Esophagus muscularis mucosa (tissue), 4 donors: Measurements from ENCODE around the gene SYNE1. TPM values are rescaled to one million over a fixed set of nuclear protein-coding genes. Genes with fewer than 3 reads are reported as not detected.

Experiments used
- DNase-seq: peaks from one replicate; pipeline ENCODE4 v3.0.0-alpha.2; 2017; ENCODE audit errors: extremely low spot score
- H3K27ac ChIP-seq, 4 donors: fragments of 200-600 bp; sonication (generic); replicated peaks in 1 of 4; 1 replicate in 3 of 4; 2 replicates in 1 of 4; pipeline ENCODE4 v1.5.1; 2016 to 2019; ENCODE audit warnings: mild to moderate bottlenecking in 1 of 4
- H3K27me3 ChIP-seq, 4 donors: fragments of 200-600 bp; sonication (generic); one replicate each; pipeline versions ENCODE4 v1.5.1 to v1.6.0; 2016 to 2019
- H3K36me3 ChIP-seq, 4 donors: fragments of 200-600 bp; sonication (generic); one replicate each; pipeline ENCODE4 v1.5.1; 2016 to 2019
- H3K4me1 ChIP-seq, 4 donors: fragments of 200-600 bp; sonication (generic); one replicate each; pipeline ENCODE4 v1.5.1; 2016 to 2019
- H3K4me3 ChIP-seq, 4 donors: fragments of 200-600 bp; sonication (generic); 1 replicate in 2 of 4; 2 replicates in 2 of 4; pipeline ENCODE4 v1.5.1; 2016 to 2019; ENCODE audit warnings: mild to moderate bottlenecking in 4 of 4, moderate library complexity in 1 of 4
- H3K9me3 ChIP-seq, 4 donors: fragments of 200-600 bp; sonication (generic); 1 replicate in 3 of 4; 2 replicates in 1 of 4; pipeline ENCODE4 v1.5.1; 2016 to 2019
- CTCF ChIP-seq, 3 experiments: fragments of 200-600 bp in 2 of 3; fragments of 450-650 bp in 1 of 3; sonication (generic) in 2 of 3; IDR thresholded peaks; one replicate each; pipeline ENCODE4 v1.5.1; 2017 to 2019; ENCODE audit warnings: antibody characterized with exemption in 3 of 3, mild to moderate bottlenecking in 2 of 3, moderate library complexity in 1 of 3
- EP300 ChIP-seq: sonication (generic); formaldehyde crosslinking; IDR thresholded peaks from one replicate; pipeline ENCODE4 v1.6.1; 2017; ENCODE audit warnings: antibody characterized with exemption
- POLR2A ChIP-seq: fragments of 450-650 bp; IDR thresholded peaks from one replicate; pipeline ENCODE4 v1.6.1; 2017; ENCODE audit warnings: antibody characterized with exemption, moderate library complexity, mild to moderate bottlenecking, low read depth
- POLR2AphosphoS5 ChIP-seq, 2 donors: sonication (generic); formaldehyde crosslinking; IDR thresholded peaks; one replicate each; pipeline ENCODE4 v1.6.1; 2017; ENCODE audit warnings: antibody characterized with exemption in 2 of 2
- WGBS: methylation state at CpG from one replicate; pipeline ENCODE4 v1.1.5; 2018; 5-methylcytosine and 5-hydroxymethylcytosine counted together
- intact Hi-C: fragments of 100-400 bp; cut with DNase I; formaldehyde crosslinking; loops from one replicate; pipeline ENCODE4 v1.15.1; 2023
- total RNA-seq, 4 donors: library from RNA; depleted of rRNA; stranded (reverse); fragments of >200 nt; gene quantifications; one replicate each; pipeline versions ENCODE4 v1.1.0 to v1.2.1, GENCODE V29; 2016

Gene SYNE1
- total RNA-seq, 4 donors from 2014 or later, result 151 to 196 (median 170) TPM

- no peaks in the 10 kb centered on the region for H3K9me3 ChIP-seq
- DNase-seq, result no peak
- H3K27ac ChIP-seq, result no peak overlapping the region
- peaks cover 7 to 20% (median 15%) of the 10 kb centered on the region in 4 donors for H3K4me1 ChIP-seq
- H3K36me3 ChIP-seq, result peaks cover 26 to 43% (median 36%) of the 10 kb centered on the region in 4 donors
- TF ChIP-seq POLR2AphosphoS5 (IDR thresholded peaks at IDR 0.05), result no peak
- no peak for TF ChIP-seq POLR2A
- no peak for TF ChIP-seq CTCF (IDR thresholded peaks at IDR 0.05)
- no peaks in the 10 kb centered on the region for H3K27me3 ChIP-seq
- intact Hi-C loops, result no loop called here
- H3K4me3 ChIP-seq, result no peak overlapping the region
- WGBS, result 86% methylated on average over 3 of the region's 3 CpGs
Measured at GRCh38 chr6:152118224-152118623, 518.9 kb downstream of the SYNE1 start.

DNA sequence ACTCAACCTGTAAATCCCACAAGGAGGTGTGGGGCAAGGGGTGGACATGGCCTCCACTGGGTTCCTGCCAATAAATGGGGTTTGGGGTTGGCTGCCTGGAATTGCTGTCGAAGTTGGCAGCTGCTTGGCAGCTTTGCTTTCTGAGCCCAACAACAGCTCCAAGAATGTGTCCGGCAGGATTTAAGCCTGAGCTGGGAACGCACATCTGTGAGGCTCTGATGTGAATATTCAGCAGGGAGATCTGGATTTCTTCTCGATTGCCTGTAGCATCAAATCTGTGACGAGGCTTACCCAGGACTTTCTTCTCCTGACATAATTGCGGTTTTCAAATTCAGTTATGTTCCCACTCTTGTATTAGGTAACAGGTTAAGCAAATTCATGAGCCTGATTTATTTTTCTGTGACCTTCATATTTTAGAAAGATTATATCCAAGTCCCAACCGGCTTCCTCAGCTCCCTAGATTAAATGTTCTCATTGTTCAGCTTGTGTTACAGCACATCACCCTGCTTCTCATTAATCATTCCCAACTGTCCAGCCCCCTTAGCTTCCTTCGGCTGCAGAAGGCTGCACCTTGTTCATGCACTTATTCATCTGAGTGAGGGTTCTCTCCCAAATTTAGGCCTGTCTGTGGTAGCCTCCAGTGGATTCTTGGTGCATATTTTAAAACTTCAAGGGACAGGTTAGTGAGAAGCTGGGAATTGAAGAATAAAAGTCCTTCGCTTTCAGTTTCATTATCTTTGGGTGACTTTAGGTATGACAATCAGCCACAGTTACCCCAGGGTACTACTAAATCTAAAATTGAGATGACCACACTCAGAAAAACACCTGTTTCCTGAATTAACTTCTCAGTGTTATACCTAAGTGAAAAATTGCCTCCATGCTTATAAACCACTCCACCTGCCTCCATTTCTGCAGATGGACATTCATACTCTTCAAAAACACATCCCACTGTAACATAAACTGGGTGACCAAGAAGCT lies 519.7 kb downstream of the SYNE1 start:
- Histone ChIP-seq H3K9me3 (no peaks in the 10 kb centered on the region), H3K4me1 (peaks cover 13 to 18% (median 15%) of the 10 kb centered on the region in 4 donors), H3K4me3 (no peak overlapping the region), H3K36me3 (peaks cover 26 to 35% (median 30%) of the 10 kb centered on the region in 4 donors), H3K27me3 (no peaks in the 10 kb centered on the region), H3K27ac (peak overlapping the region in 3 of 4 donors; percentile 1 to 48 (median 34))
- intact Hi-C loops, result no loop called here
- no peak for DNase-seq
- no peak for TF ChIP-seq POLR2AphosphoS5 (IDR thresholded peaks at IDR 0.05)
- 49% methylated on average over 7 of the region's 9 CpGs for WGBS

GRCh38 chr6:152112491-152113261 lies 524.5 kb downstream of the SYNE1 start:
- peaks cover 17 to 31% (median 22%) of the 10 kb centered on the region in 4 donors for H3K4me1 ChIP-seq
- no peak for TF ChIP-seq EP300
- no peaks in the 10 kb centered on the region for H3K9me3 ChIP-seq
- no peak for DNase-seq
- H3K27me3 ChIP-seq, result no peaks in the 10 kb centered on the region
- H3K27ac ChIP-seq, result no peak overlapping the region
- no peaks in the 10 kb centered on the region for H3K36me3 ChIP-seq
- 87% methylated on average over 15 of the region's 15 CpGs for WGBS
- H3K4me3 ChIP-seq, result no peak overlapping the region
- intact Hi-C loops, result no loop called here

GRCh38 chr6:152110886-152111820 lies 526.0 kb downstream of the SYNE1 start:
- peak; percentile 72 for DNase-seq
- WGBS, result 70% methylated on average over 18 of the region's 20 CpGs
- intact Hi-C loops, result no loop called here
- H3K36me3 ChIP-seq, result no peaks in the 10 kb centered on the region
- TF ChIP-seq POLR2AphosphoS5 (IDR thresholded peaks at IDR 0.05) (no peak), POLR2A (no peak), CTCF (IDR thresholded peaks at IDR 0.05) (no peak), EP300 (no peak)
- peaks cover 7 to 24% (median 13%) of the 10 kb centered on the region in 4 donors for H3K4me1 ChIP-seq
- no peaks in the 10 kb centered on the region for H3K27me3 ChIP-seq
- peak overlapping the region in 1 of 4 donors; percentile 4 for H3K27ac ChIP-seq
- H3K4me3 ChIP-seq, result no peak overlapping the region
- H3K9me3 ChIP-seq, result no peaks in the 10 kb centered on the region

GRCh38 chr6:152107973-152108372 lies 529.2 kb downstream of the SYNE1 start:
- H3K4me3 ChIP-seq, result no peak overlapping the region
- no peaks in the 10 kb centered on the region for H3K9me3 ChIP-seq
- H3K27ac ChIP-seq, result no peak overlapping the region
- no peaks in the 10 kb centered on the region for H3K27me3 ChIP-seq
- DNase-seq, result peak; percentile 62
- intact Hi-C loops, result no loop called here
- H3K36me3 ChIP-seq, result no peaks in the 10 kb centered on the region
- WGBS, result 86% methylated on average over 3 of the region's 4 CpGs
- peaks cover 7 to 24% (median 13%) of the 10 kb centered on the region in 4 donors for H3K4me1 ChIP-seq
- TF ChIP-seq EP300 (no peak), POLR2A (no peak), CTCF (IDR thresholded peaks at IDR 0.05) (no peak), POLR2AphosphoS5 (IDR thresholded peaks at IDR 0.05) (no peak)
